IMR-90 (cell line): ENCODE measurements around the gene NAV1. TPM values are rescaled to one million over a fixed set of nuclear protein-coding genes. Genes with fewer than 3 reads are reported as not detected.
A peak's percentile ranks its signal among the peaks of the same experiment; 100 is the strongest.

Experiments used
- ATAC-seq: fragments of 200-7000 bp; cut with Tn5 transposase; 2 replicates; pipeline ENCODE4 v1.9.1; 2020; ENCODE audit warnings: low read depth, mild to moderate bottlenecking, moderate library complexity
- BruUV-seq: library from RNA; stranded (reverse); fragments of 400-500 nt; replicated peaks from 2 replicates; lab custom pipeline; 2021; lab: Mats Ljungman, UMichigan
- CTCF ChIA-PET: fragments of 300-600 bp; formaldehyde crosslinking; extraction: SDS; loops from one replicate; lab custom pipeline; 2021; ENCODE audit warnings: antibody characterized with exemption; lab: Yijun Ruan, JAX
- POLR2A ChIA-PET: fragments of 300-600 bp; sonication (Branson Sonifier 250); formaldehyde crosslinking; loops from one replicate; lab custom pipeline; 2022; ENCODE audit warnings: antibody characterized with exemption; ENCODE audit not compliant: unreplicated experiment; lab: Charles Lee
- DNase-seq: peaks from one replicate; pipeline ENCODE4 v3.0.0; 2013
- H2AFZ ChIP-seq: replicated peaks from 2 replicates; pipeline ENCODE3; 2013; ENCODE audit warnings: low read length, mild to moderate bottlenecking; ENCODE audit not compliant: poor library complexity
- H2AK5ac ChIP-seq: 2 replicates; pipeline ENCODE4 v1.6.1; 2013; ENCODE audit warnings: low read depth, low read length, inconsistent platforms
- H2AK9ac ChIP-seq: replicated peaks from 2 replicates; pipeline ENCODE3; 2013; ENCODE audit warnings: mild to moderate bottlenecking, low read depth, low read length, moderate library complexity; ENCODE audit not compliant: poor library complexity
- H2BK120ac ChIP-seq: 2 replicates; pipeline ENCODE4 v1.6.1; 2013; ENCODE audit warnings: low read depth, low read length, inconsistent platforms
- H2BK15ac ChIP-seq: 3 replicates; pipeline ENCODE4 v1.6.1; 2013; ENCODE audit warnings: low read depth, low read length, inconsistent platforms
- H2BK20ac ChIP-seq: 2 replicates; pipeline ENCODE4 v1.6.1; 2013; ENCODE audit warnings: low read depth, mild to moderate bottlenecking, inconsistent platforms, low read length, moderate library complexity
- H2BK5ac ChIP-seq: 2 replicates; pipeline ENCODE4 v1.6.1; 2013; ENCODE audit warnings: mild to moderate bottlenecking, low read depth, low read length, inconsistent platforms; ENCODE audit not compliant: poor library complexity, severe bottlenecking
- H3K14ac ChIP-seq: replicated peaks from 2 replicates; pipeline ENCODE4 v1.6.1; 2013; ENCODE audit warnings: low read depth, low read length, inconsistent platforms
- H3K18ac ChIP-seq: 2 replicates; pipeline ENCODE4 v1.6.1; 2013; ENCODE audit warnings: low read depth, low read length, control low read depth
- H3K23ac ChIP-seq: 2 replicates; pipeline ENCODE4 v1.6.1; 2013; ENCODE audit warnings: low read depth, low read length, inconsistent platforms
- H3K27ac ChIP-seq: 2 replicates; pipeline ENCODE4 v1.5.1; 2013; ENCODE audit warnings: mild to moderate bottlenecking, control low read depth, low read length; ENCODE audit not compliant: insufficient read depth
- H3K27me3 ChIP-seq: 2 replicates; pipeline ENCODE4 v1.6.1; 2013; ENCODE audit warnings: low read length; ENCODE audit not compliant: control insufficient read depth, insufficient read depth
- H3K36me3 ChIP-seq: 2 replicates; pipeline ENCODE4 v1.6.1; 2013; ENCODE audit warnings: low read length, mixed read lengths; ENCODE audit not compliant: control insufficient read depth, insufficient read depth
- H3K4ac ChIP-seq: 2 replicates; pipeline ENCODE4 v1.6.1; 2013; ENCODE audit warnings: low read depth, low read length, inconsistent platforms
- H3K4me1 ChIP-seq: 2 replicates; pipeline ENCODE4 v1.6.1; 2013; ENCODE audit warnings: low read length, mixed read lengths; ENCODE audit not compliant: control insufficient read depth, insufficient read depth
- H3K4me2 ChIP-seq: 2 replicates; pipeline ENCODE4 v1.6.1; 2013; ENCODE audit warnings: low read depth, mild to moderate bottlenecking, control low read depth, low read length, moderate library complexity
- H3K4me3 ChIP-seq: 2 replicates; pipeline ENCODE4 v1.5.1; 2013; ENCODE audit warnings: low read depth, mild to moderate bottlenecking, control low read depth, low read length, moderate library complexity; ENCODE audit not compliant: insufficient read depth
- H3K56ac ChIP-seq: 2 replicates; pipeline ENCODE4 v1.6.1; 2013; ENCODE audit warnings: low read length, inconsistent platforms; ENCODE audit not compliant: insufficient read depth; ENCODE audit errors: extremely low read depth
- H3K79me1 ChIP-seq, 2 experiments: 2 replicates each; pipeline ENCODE4 v1.6.1; 2013; ENCODE audit warnings: low read length in 2 of 2, inconsistent platforms in 1 of 2, low read depth in 1 of 2
- H3K9ac ChIP-seq: 2 replicates; pipeline ENCODE4 v1.6.1; 2013; ENCODE audit warnings: low read depth, low read length, control low read depth
- H3K9me1 ChIP-seq: 2 replicates; pipeline ENCODE4 v1.6.1; 2013; ENCODE audit warnings: low read length, inconsistent platforms; ENCODE audit not compliant: insufficient read depth
- H3K9me3 ChIP-seq: 2 replicates; pipeline ENCODE4 v1.6.1; 2013; ENCODE audit warnings: low read length; ENCODE audit not compliant: control insufficient read depth, insufficient read depth
- H4K20me1 ChIP-seq: 2 replicates; pipeline ENCODE4 v1.6.1; 2013; ENCODE audit warnings: low read length, inconsistent platforms; ENCODE audit not compliant: insufficient read depth
- H4K5ac ChIP-seq: 2 replicates; pipeline ENCODE4 v1.6.1; 2013; ENCODE audit warnings: mild to moderate bottlenecking, low read depth, low read length, control low read depth
- H4K8ac ChIP-seq, 2 experiments: 2 replicates each; pipeline ENCODE4 v1.6.1; 2013; ENCODE audit warnings: low read depth in 2 of 2, low read length in 2 of 2, control low read depth in 1 of 2, inconsistent platforms in 1 of 2
- H4K91ac ChIP-seq: 2 replicates; pipeline ENCODE4 v1.6.1; 2013; ENCODE audit warnings: low read depth, low read length, inconsistent platforms; ENCODE audit not compliant: insufficient read depth
- CHD1 ChIP-seq: IDR thresholded peaks from 2 replicates; pipeline ENCODE4 v1.6.1; 2012; ENCODE audit warnings: low read depth, low read length, improper control_type of control experiment
- MXI1 ChIP-seq: IDR thresholded peaks from 2 replicates; pipeline ENCODE4 v1.6.1; 2012; ENCODE audit warnings: low read depth, mild to moderate bottlenecking, low read length, moderate library complexity, borderline replicate concordance
- NFE2L2 ChIP-seq: fragments of 150-350 bp; IDR thresholded peaks from 2 replicates; pipeline ENCODE4 v1.6.1; 2016; ENCODE audit warnings: low read depth, mild to moderate bottlenecking, low read length
- POLR2A ChIP-seq: IDR thresholded peaks from 2 replicates; pipeline ENCODE4 v1.6.1; 2012; ENCODE audit warnings: mild to moderate bottlenecking, low read depth, low read length
- RCOR1 ChIP-seq: IDR thresholded peaks from 2 replicates; pipeline ENCODE4 v1.6.1; 2012; ENCODE audit warnings: mild to moderate bottlenecking, low read length, improper control_type of control experiment; ENCODE audit not compliant: insufficient replicate concordance
- SMC3 ChIP-seq: fragments of 150-350 bp; IDR thresholded peaks from 2 replicates; pipeline ENCODE4 v1.6.1; 2016; ENCODE audit warnings: low read depth, mild to moderate bottlenecking, antibody characterized with exemption, low read length, moderate library complexity
- USF2 ChIP-seq: fragments of 150-350 bp; IDR thresholded peaks from 2 replicates; pipeline ENCODE4 v1.6.1; 2017; ENCODE audit warnings: mild to moderate bottlenecking, antibody characterized with exemption, low read length, low read depth
- WGBS, 2 experiments: methylation state at CpG; one replicate each; pipeline versions ENCODE4 v1.1.5 to v1.1.7; 2013; ENCODE audit warnings: missing lambda C conversion rate in 2 of 2; ENCODE audit not compliant: insufficient read length in 1 of 2; ENCODE audit errors: extremely low coverage in 2 of 2; 5-methylcytosine and 5-hydroxymethylcytosine counted together
- dilution Hi-C: fragments of 300-500 bp; cut with HindIII; formaldehyde crosslinking; loops from one replicate; pipeline ENCODE4 v1.14.3; 2018; ENCODE audit warnings: low sequenced_read_pairs; ENCODE audit not compliant: unreplicated experiment
- in situ Hi-C: fragments of 300-500 bp; cut with MboI; formaldehyde crosslinking; loops from 3 replicates; pipeline ENCODE4 v1.14.3; 2019; ENCODE audit warnings: low sequenced_read_pairs, inconsistent platforms, mixed read lengths
- intact Hi-C: fragments of 100-400 bp; cut with micrococcal nuclease; formaldehyde crosslinking; loops from 2 replicates; pipeline ENCODE4 v1.10.0; 2022
- polyA plus RNA-seq, 3 experiments: library from polyadenylated mRNA; depleted of rRNA; stranded (reverse); fragments of >200 nt; gene quantifications; 2 replicates each; pipeline ENCODE4 v1.2.3, GENCODE V29; 2012; ENCODE audit warnings: low replicate concordance in 1 of 3
- total RNA-seq: library from RNA; depleted of rRNA; stranded (reverse); fragments of >200 nt; gene quantifications from 2 replicates; pipeline ENCODE4 v1.2.3, GENCODE V29; 2012

The NAV1 gene
- total and polyA plus RNA-seq, 2 of the 4 experiments (the other 2 are of a cell fraction) = 14.0 to 23.1 TPM

- Histone ChIP-seq H2BK5ac (peak overlapping the region; percentile 54), H2AK9ac (peak overlapping the region; percentile 33), H2BK15ac (no peak overlapping the region), H3K14ac (peak overlapping the region; percentile 70), H3K4me1 (peaks cover 60% of the 10 kb centered on the region), H3K9me3 (no peaks in the 10 kb centered on the region), H4K5ac (no peak overlapping the region), H3K23ac (peak overlapping the region; percentile 47; the same call in 1 of the 2 replicates), H3K4me2 (no peak overlapping the region), H2AFZ (peak overlapping the region; percentile 71), H3K27me3 (no peaks in the 10 kb centered on the region), H3K18ac (peak overlapping the region; percentile 21; the same call in 1 of the 2 replicates), H2BK120ac (peak overlapping the region; percentile 54), H3K56ac (no peak overlapping the region), H3K27ac (peak overlapping the region; percentile 65), H2BK20ac (peak overlapping the region; percentile 72; the same call in 1 of the 2 replicates), H3K4me3 (no peak overlapping the region), H3K79me1 (peaks cover 58 to 98% of the 10 kb centered on the region in 2 experiments), H2AK5ac (peak overlapping the region; percentile 72), H3K9ac (0 out of 2 replicates have a peak overlapping the region, but pooled peaks have one; percentile 8), H4K20me1 (peaks cover 86% of the 10 kb centered on the region), H4K91ac (peak overlapping the region; percentile 50), H4K8ac (peak overlapping the region in 1 of 2 experiments; percentile 56; a peak in 2 of 4 replicates), H3K36me3 (peaks cover 75% of the 10 kb centered on the region), H3K9me1 (peaks cover 42% of the 10 kb centered on the region), H3K4ac (peak overlapping the region; percentile 78)
- WGBS, 2 experiments = 40% methylated on average over 2 of the region's 6 CpGs; no CpG with 5 or more reads in 1 of the 2 experiments
- no peak for ATAC-seq
- dilution Hi-C loops (no loop called here), in situ Hi-C loops (no loop called here), intact Hi-C loops (no loop called here)
- TF ChIP-seq SMC3 (no peak), NFE2L2 (no peak), RCOR1 (no peak), USF2 (no peak), MXI1 (no peak), POLR2A (peak; percentile 18; the same call in 1 of the 2 replicates), CHD1 (no peak)
- no peak for DNase-seq
- ChIA-PET CTCF (interaction anchor here (0.6 to 1.4 kb wide), 4 partner anchors 9 to 327 kb away, joined by 3 read pairs; no protein-coding TSS in a partner anchor), POLR2A (interaction anchor here (0.6 to 2.4 kb wide), 2 partner anchors 13 to 71 kb away, joined by 3 to 8 read pairs; no protein-coding TSS in a partner anchor)
- BruUV-seq = no TSS peak
Measured at GRCh38 chr1:201489643-201490261, 49.2 kb upstream of the NAV1 start.
